HG03045 (cell line): ENCODE measurements around the gene VTA1.
"Not testable (repeated sequence)": the region's sequence is repeated elsewhere in the genome, so short reads cannot be mapped to it uniquely, and the experiment has no call there.

Experiments used
- ATAC-seq: cut with Tn5 transposase; IDR thresholded peaks from one replicate; pipeline ENCODE4 v1.9.1; 2021; ENCODE audit warnings: mild to moderate bottlenecking, moderate library complexity; ENCODE audit not compliant: unreplicated experiment

VTA1 gene

GRCh38 chr6:142167486-142167885 is 20.4 kb downstream of the VTA1 start:
- no peak for ATAC-seq

GRCh38 chr6:142171351-142171750 is 24.3 kb downstream of the VTA1 start:
- ATAC-seq = no peak

GRCh38 chr6:142172758-142173157 is 25.7 kb downstream of the VTA1 start:
- no peak for ATAC-seq

GRCh38 chr6:142173980-142174379 is 26.9 kb downstream of the VTA1 start:
- no peak for ATAC-seq

- no peak for ATAC-seq
Measured at GRCh38 chr6:142174703-142175102, 27.6 kb downstream of the VTA1 start.

GRCh38 chr6:142178129-142178528 is 31.1 kb downstream of the VTA1 start:
- ATAC-seq = no peak

GRCh38 chr6:142182004-142182403 is 34.9 kb downstream of the VTA1 start:
- ATAC-seq = no peak

GRCh38 chr6:142183351-142183750 is 36.3 kb downstream of the VTA1 start:
- ATAC-seq = no peak

- no peak for ATAC-seq
Measured at GRCh38 chr6:142184307-142184706, 37.2 kb downstream of the VTA1 start.

- ATAC-seq = no peak
Measured at GRCh38 chr6:142185641-142186040, 38.6 kb downstream of the VTA1 start.

GRCh38 chr6:142187209-142187608 is 40.1 kb downstream of the VTA1 start:
- no peak for ATAC-seq

- not testable (repeated sequence) for ATAC-seq
Measured at GRCh38 chr6:142188341-142188740, 41.3 kb downstream of the VTA1 start.

- ATAC-seq = no peak
Measured at GRCh38 chr6:142189057-142189456, 42.0 kb downstream of the VTA1 start.

GRCh38 chr6:142192343-142192742 is 45.3 kb downstream of the VTA1 start:
- ATAC-seq = no peak

- no peak for ATAC-seq
Measured at GRCh38 chr6:142193621-142194020, 46.6 kb downstream of the VTA1 start.

GRCh38 chr6:142195862-142196541 is 48.9 kb downstream of the VTA1 start:
- no peak for ATAC-seq

- ATAC-seq = no peak
Measured at GRCh38 chr6:142200846-142201628, 54.0 kb downstream of the VTA1 start.

GRCh38 chr6:142207265-142207877 is 60.3 kb downstream of the VTA1 start:
- ATAC-seq = no peak

GRCh38 chr6:142210606-142211005 is 63.5 kb downstream of the VTA1 start:
- no peak for ATAC-seq

GRCh38 chr6:142213402-142213801 is 66.3 kb downstream of the VTA1 start:
- ATAC-seq = no peak

- ATAC-seq = no peak
Measured at GRCh38 chr6:142218446-142218845, 71.4 kb downstream of the VTA1 start.

- ATAC-seq = no peak
Measured at GRCh38 chr6:142222022-142222421, 75.0 kb downstream of the VTA1 start.
